AG04449 (cell line): ENCODE data around the gene GBGT1.

Experiments used
- CTCF ChIA-PET: fragments of 350-600 bp; formaldehyde crosslinking; extraction: SDS; loops from one replicate; lab custom pipeline; 2021; ENCODE audit warnings: antibody characterized with exemption; lab: Yijun Ruan, JAX
- POLR2A ChIA-PET: fragments of 400-600, 350-600 bp; formaldehyde crosslinking; extraction: SDS; loops from one replicate; lab custom pipeline; 2020; ENCODE audit warnings: antibody characterized with exemption, inconsistent platforms; lab: Yijun Ruan, JAX
- DNase-seq: peaks from one replicate; pipeline ENCODE4 v3.0.0-alpha.2; 2010; ENCODE audit warnings: low read depth, low spot score
- H3K4me3 ChIP-seq: 2 replicates; pipeline ENCODE4 v1.5.1; 2011; ENCODE audit warnings: low read depth, mild to moderate bottlenecking, control low read depth, low read length
- TF ChIP-seq, protein P1 (sequence below): IDR thresholded peaks from one replicate; pipeline ENCODE4 v1.5.1; 2011; ENCODE audit warnings: mild to moderate bottlenecking, moderate library complexity, low read length, control low read depth, inconsistent platforms; ENCODE audit not compliant: insufficient read depth; ENCODE audit errors: missing control alignments

The GBGT1 gene

DNA sequence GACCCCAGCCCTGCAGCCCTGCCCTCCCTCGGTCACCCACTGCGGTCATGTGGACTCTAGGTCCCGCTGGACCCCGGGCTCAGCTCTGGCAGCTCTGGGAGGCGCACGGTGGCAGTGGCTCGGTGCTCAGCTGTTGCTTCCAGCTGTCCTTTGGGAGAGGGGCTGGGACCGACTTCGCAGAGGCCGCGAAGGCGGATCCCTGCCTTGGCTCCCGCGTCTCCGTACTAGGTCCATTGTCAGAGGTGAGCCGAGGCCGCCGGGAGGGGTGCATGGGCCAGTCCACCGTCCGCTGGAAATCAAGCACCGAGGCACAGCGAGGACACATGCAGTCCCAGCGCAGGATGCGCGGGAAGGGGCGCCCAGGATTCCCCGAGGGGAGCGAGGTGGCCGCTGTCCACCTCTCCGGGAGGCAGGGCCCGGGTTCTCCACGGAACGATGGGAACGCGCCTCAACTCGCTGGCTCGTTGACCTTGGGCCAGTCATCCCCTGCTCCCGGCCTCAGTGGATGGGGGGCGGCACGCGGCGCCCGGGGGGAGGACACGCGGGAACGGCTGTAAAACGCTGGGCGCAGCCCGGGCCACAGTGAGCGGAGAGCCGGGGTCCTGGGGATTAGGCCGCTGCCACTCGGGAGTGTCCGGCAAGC, 732 bp downstream of the GBGT1 start:
- no peak for DNase-seq
- CTCF ChIA-PET, result interaction anchor here (0.7 to 9.9 kb wide), 3 partner anchors 17 to 61 kb away, joined by 3 to 130 read pairs (median 3); no protein-coding TSS in a partner anchor
- POLR2A ChIA-PET, result no interaction called here
- TF ChIP-seq, protein P1, sequence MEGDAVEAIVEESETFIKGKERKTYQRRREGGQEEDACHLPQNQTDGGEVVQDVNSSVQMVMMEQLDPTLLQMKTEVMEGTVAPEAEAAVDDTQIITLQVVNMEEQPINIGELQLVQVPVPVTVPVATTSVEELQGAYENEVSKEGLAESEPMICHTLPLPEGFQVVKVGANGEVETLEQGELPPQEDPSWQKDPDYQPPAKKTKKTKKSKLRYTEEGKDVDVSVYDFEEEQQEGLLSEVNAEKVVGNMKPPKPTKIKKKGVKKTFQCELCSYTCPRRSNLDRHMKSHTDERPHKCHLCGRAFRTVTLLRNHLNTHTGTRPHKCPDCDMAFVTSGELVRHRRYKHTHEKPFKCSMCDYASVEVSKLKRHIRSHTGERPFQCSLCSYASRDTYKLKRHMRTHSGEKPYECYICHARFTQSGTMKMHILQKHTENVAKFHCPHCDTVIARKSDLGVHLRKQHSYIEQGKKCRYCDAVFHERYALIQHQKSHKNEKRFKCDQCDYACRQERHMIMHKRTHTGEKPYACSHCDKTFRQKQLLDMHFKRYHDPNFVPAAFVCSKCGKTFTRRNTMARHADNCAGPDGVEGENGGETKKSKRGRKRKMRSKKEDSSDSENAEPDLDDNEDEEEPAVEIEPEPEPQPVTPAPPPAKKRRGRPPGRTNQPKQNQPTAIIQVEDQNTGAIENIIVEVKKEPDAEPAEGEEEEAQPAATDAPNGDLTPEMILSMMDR, result no peak
- peak overlapping the region; percentile 66 for H3K4me3 ChIP-seq

GRCh38 chr9:133161547-133161950, 2.2 kb downstream of the GBGT1 start:
- TF ChIP-seq, protein P1, result no peak
- ChIA-PET POLR2A (no interaction called here), CTCF (interaction anchor here (9.9 kb wide), 1 partner anchor 16 kb away, joined by 130 read pairs; no protein-coding TSS in a partner anchor)
- no peak overlapping the region for H3K4me3 ChIP-seq
- no peak for DNase-seq

DNA sequence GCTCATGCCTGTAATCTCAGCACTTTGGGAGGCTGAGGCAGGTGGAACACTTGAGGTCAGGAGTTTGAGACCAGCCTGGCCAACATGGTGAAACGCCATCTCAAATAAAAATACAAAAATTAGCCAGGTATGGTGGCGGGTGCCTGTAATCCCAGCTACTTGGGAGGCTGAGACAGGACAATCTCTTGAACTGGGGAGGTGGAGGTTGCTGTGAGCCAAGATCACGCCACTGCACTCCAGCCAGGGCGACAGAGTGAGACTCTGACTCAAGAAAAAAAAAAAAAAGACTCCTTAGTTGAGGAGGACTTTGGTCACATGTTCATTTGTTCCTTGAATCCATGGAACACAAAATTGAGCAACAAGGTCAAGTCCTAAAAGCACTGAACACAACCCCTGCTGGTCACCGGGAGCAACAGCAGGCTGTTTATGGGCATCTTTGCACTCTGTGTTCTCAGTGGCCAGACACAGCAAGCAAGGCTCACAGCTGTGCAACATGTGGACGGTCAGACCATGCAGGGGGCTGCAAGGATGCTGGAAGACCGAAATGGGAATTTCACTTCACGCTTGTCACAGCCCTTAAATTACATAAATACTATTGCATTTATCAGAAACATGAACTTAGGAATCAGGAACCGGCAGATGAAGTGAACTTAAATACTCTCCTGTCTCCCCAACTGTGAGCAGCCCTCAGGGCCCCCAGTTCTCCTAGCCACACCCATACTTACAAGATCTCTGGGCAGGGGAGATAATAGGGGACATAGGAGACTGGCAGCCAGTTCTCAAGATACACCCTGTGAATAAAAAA, 2.8 kb downstream of the GBGT1 start:
- POLR2A ChIA-PET, result no interaction called here
- TF ChIP-seq, protein P1, result peak; percentile 77
- no peak overlapping the region for H3K4me3 ChIP-seq
- CTCF ChIA-PET, result interaction anchor here (0.7 to 9.9 kb wide), 6 partner anchors 10 to 46 kb away, joined by 3 to 130 read pairs (median 4); no protein-coding TSS in a partner anchor
- DNase-seq, result no peak

GRCh38 chr9:133158695-133159094, 5.0 kb downstream of the GBGT1 start:
- no peak overlapping the region for H3K4me3 ChIP-seq
- TF ChIP-seq, protein P1, result no peak
- no peak for DNase-seq
- POLR2A ChIA-PET, result no interaction called here
- CTCF ChIA-PET, result interaction anchor here (0.7 to 9.9 kb wide), 9 partner anchors 9 to 136 kb away, joined by 3 to 130 read pairs (median 5); no protein-coding TSS in a partner anchor

GRCh38 chr9:133155156-133155555, 8.6 kb downstream of the GBGT1 start:
- TF ChIP-seq, protein P1, result no peak
- ChIA-PET POLR2A (interaction anchor here (1.3 kb wide), 1 partner anchor 9 kb away, joined by 4 read pairs; the partner anchor contains the start of gene GBGT1), CTCF (interaction anchor here (0.7 to 14.6 kb wide), 4 partner anchors 9 to 123 kb away, joined by 3 to 739 read pairs (median 67); partner anchors contain the start of gene RALGDS)

More at GRCh38 chr9:133155156-133155555, 8.6 kb downstream of the GBGT1 start:
- DNase-seq, result no peak
- H3K4me3 ChIP-seq, result no peak overlapping the region
